Stimulated activated effector memory CD8-positive, alpha-beta T cell treated with anti-CD3 and anti-CD28 coated beads, Interleukin-12 subunit alpha, Interleukin-12 subunit beta, amount 100 ng/mL, for 72 hours (primary cell): ENCODE measurements around the gene PALM.
A peak's percentile ranks its signal among the peaks of the same experiment; 100 is the strongest.

ENCODE experiments used
- ATAC-seq: fragments of 150-1000 bp; cut with Tn5 transposase; 2 replicates; pipeline ENCODE4 v1.10.0; 2021
- DNase-seq, 2 donors: peaks; one replicate each; pipeline ENCODE4 v3.0.0; 2021 to 2022; ENCODE audit warnings: low spot score in 2 of 2
- H3K27ac Mint-ChIP-seq: one replicate; pipeline ENCODE4 v1.8.0; 2022; ENCODE audit warnings: mild to moderate bottlenecking, mixed read lengths
- H3K36me3 Mint-ChIP-seq: one replicate; pipeline ENCODE4 v1.8.0; 2022; ENCODE audit warnings: mild to moderate bottlenecking, mixed read lengths
- H3K4me1 Mint-ChIP-seq: one replicate; pipeline ENCODE4 v1.8.0; 2022; ENCODE audit warnings: mixed read lengths
- H3K4me3 Mint-ChIP-seq: one replicate; pipeline ENCODE4 v1.8.0; 2022; ENCODE audit warnings: mild to moderate bottlenecking, mixed read lengths
- H3K9me3 Mint-ChIP-seq: one replicate; pipeline ENCODE4 v1.8.0; 2022; ENCODE audit warnings: mixed read lengths

Gene PALM

GRCh38 chr19:764301-764700, 55.6 kb downstream of the PALM start:
- no peak for ATAC-seq
- Mint-ChIP-seq H3K4me3 (no peak overlapping the region), H3K9me3 (no peaks in the 10 kb centered on the region), H3K36me3 (no peaks in the 10 kb centered on the region), H3K4me1 (no peaks in the 10 kb centered on the region), H3K27ac (no peak overlapping the region)
- no peak for DNase-seq

GRCh38 chr19:765179-765738, 56.5 kb downstream of the PALM start:
- H3K27ac Mint-ChIP-seq: no peak overlapping the region
- no peak overlapping the region for H3K4me3 Mint-ChIP-seq
- H3K4me1 Mint-ChIP-seq: no peaks in the 10 kb centered on the region
- ATAC-seq (no peak), DNase-seq (no peak)
- no peaks in the 10 kb centered on the region for H3K9me3 Mint-ChIP-seq
- H3K36me3 Mint-ChIP-seq: no peaks in the 10 kb centered on the region

- no peak overlapping the region for H3K27ac Mint-ChIP-seq
- ATAC-seq: no peak
- no peaks in the 10 kb centered on the region for H3K4me1 Mint-ChIP-seq
- H3K36me3 Mint-ChIP-seq: no peaks in the 10 kb centered on the region
- DNase-seq: no peak
- no peak overlapping the region for H3K4me3 Mint-ChIP-seq
- no peaks in the 10 kb centered on the region for H3K9me3 Mint-ChIP-seq
These were observed 59.7 kb downstream of the PALM start for GRCh38 chr19:768424-768823.

GRCh38 chr19:769616-770015, 60.9 kb downstream of the PALM start:
- no peaks in the 10 kb centered on the region for H3K9me3 Mint-ChIP-seq
- no peak overlapping the region for H3K27ac Mint-ChIP-seq
- DNase-seq (no peak), ATAC-seq (no peak)
- no peak overlapping the region for H3K4me3 Mint-ChIP-seq
- no peaks in the 10 kb centered on the region for H3K4me1 Mint-ChIP-seq
- no peaks in the 10 kb centered on the region for H3K36me3 Mint-ChIP-seq

GRCh38 chr19:771332-771785, 62.6 kb downstream of the PALM start:
- ATAC-seq (peak; percentile 68), DNase-seq (no peak)
- Mint-ChIP-seq H3K27ac (no peak overlapping the region), H3K36me3 (no peaks in the 10 kb centered on the region), H3K9me3 (no peaks in the 10 kb centered on the region), H3K4me3 (no peak overlapping the region), H3K4me1 (no peaks in the 10 kb centered on the region)

- no peaks in the 10 kb centered on the region for H3K9me3 Mint-ChIP-seq
These were observed 63.3 kb downstream of the PALM start for GRCh38 chr19:772063-772462.

GRCh38 chr19:772730-773436, 64.1 kb downstream of the PALM start:
- Mint-ChIP-seq H3K9me3 (no peaks in the 10 kb centered on the region), H3K4me1 (no peaks in the 10 kb centered on the region), H3K27ac (no peak overlapping the region), H3K4me3 (no peak overlapping the region), H3K36me3 (no peaks in the 10 kb centered on the region)
- ATAC-seq: no peak
- DNase-seq: no peak

More at GRCh38 chr19:772063-772462, 63.3 kb downstream of the PALM start:
- no peak for DNase-seq
- Mint-ChIP-seq H3K4me3 (no peak overlapping the region), H3K4me1 (no peaks in the 10 kb centered on the region), H3K27ac (no peak overlapping the region), H3K36me3 (no peaks in the 10 kb centered on the region)
- no peak for ATAC-seq

GRCh38 chr19:776549-776948, 67.8 kb downstream of the PALM start:
- DNase-seq: no peak
- Mint-ChIP-seq H3K4me1 (no peaks in the 10 kb centered on the region), H3K4me3 (no peak overlapping the region), H3K36me3 (no peaks in the 10 kb centered on the region), H3K9me3 (no peaks in the 10 kb centered on the region), H3K27ac (no peak overlapping the region)
- no peak for ATAC-seq

GRCh38 chr19:778910-779653, 70.3 kb downstream of the PALM start:
- ATAC-seq (no peak), DNase-seq (no peak)
- Mint-ChIP-seq H3K36me3 (no peaks in the 10 kb centered on the region), H3K9me3 (no peaks in the 10 kb centered on the region), H3K4me3 (no peak overlapping the region), H3K4me1 (no peaks in the 10 kb centered on the region), H3K27ac (no peak overlapping the region)

- H3K36me3 Mint-ChIP-seq: no peaks in the 10 kb centered on the region
- H3K9me3 Mint-ChIP-seq: no peaks in the 10 kb centered on the region
- ATAC-seq: no peak
These were observed 72.2 kb downstream of the PALM start for GRCh38 chr19:780935-781334.

GRCh38 chr19:781800-782184, 73.1 kb downstream of the PALM start:
- no peaks in the 10 kb centered on the region for H3K4me1 Mint-ChIP-seq
- DNase-seq (no peak), ATAC-seq (no peak)
- no peak overlapping the region for H3K27ac Mint-ChIP-seq
- H3K36me3 Mint-ChIP-seq: no peaks in the 10 kb centered on the region
- H3K9me3 Mint-ChIP-seq: no peaks in the 10 kb centered on the region
- H3K4me3 Mint-ChIP-seq: no peak overlapping the region

More at GRCh38 chr19:780935-781334, 72.2 kb downstream of the PALM start:
- no peak for DNase-seq
- no peak overlapping the region for H3K27ac Mint-ChIP-seq
- no peaks in the 10 kb centered on the region for H3K4me1 Mint-ChIP-seq
- H3K4me3 Mint-ChIP-seq: no peak overlapping the region

- H3K27ac Mint-ChIP-seq: no peak overlapping the region
- no peak overlapping the region for H3K4me3 Mint-ChIP-seq
- H3K36me3 Mint-ChIP-seq: no peaks in the 10 kb centered on the region
- H3K9me3 Mint-ChIP-seq: no peaks in the 10 kb centered on the region
- H3K4me1 Mint-ChIP-seq: no peaks in the 10 kb centered on the region
- DNase-seq: no peak
- ATAC-seq: no peak
These were observed 73.6 kb downstream of the PALM start for GRCh38 chr19:782185-782877.

- H3K4me1 Mint-ChIP-seq: no peaks in the 10 kb centered on the region
- H3K36me3 Mint-ChIP-seq: no peaks in the 10 kb centered on the region
- H3K27ac Mint-ChIP-seq: no peak overlapping the region
- H3K9me3 Mint-ChIP-seq: no peaks in the 10 kb centered on the region
- DNase-seq (no peak), ATAC-seq (no peak)
- H3K4me3 Mint-ChIP-seq: no peak overlapping the region
These were observed 74.3 kb downstream of the PALM start for GRCh38 chr19:782878-783668.

- no peak for DNase-seq
- no peak overlapping the region for H3K27ac Mint-ChIP-seq
- no peaks in the 10 kb centered on the region for H3K36me3 Mint-ChIP-seq
- H3K9me3 Mint-ChIP-seq: no peaks in the 10 kb centered on the region
- H3K4me3 Mint-ChIP-seq: no peak overlapping the region
- H3K4me1 Mint-ChIP-seq: no peaks in the 10 kb centered on the region
- no peak for ATAC-seq
These were observed 75.8 kb downstream of the PALM start for GRCh38 chr19:784541-784940.

- Mint-ChIP-seq H3K4me3 (no peak overlapping the region), H3K9me3 (no peaks in the 10 kb centered on the region)
These were observed 78.8 kb downstream of the PALM start for GRCh38 chr19:787536-787935.

More at GRCh38 chr19:787536-787935, 78.8 kb downstream of the PALM start:
- Mint-ChIP-seq H3K27ac (no peak overlapping the region), H3K4me1 (no peaks in the 10 kb centered on the region), H3K36me3 (no peaks in the 10 kb centered on the region)
- no peak for DNase-seq
- ATAC-seq: no peak
